Cortex of kidney (tissue), 1 donor: ENCODE data around the gene TAGLN2.
"Not testable (repeated sequence)": the region's sequence is repeated elsewhere in the genome, so short reads cannot be mapped to it uniquely, and the experiment has no call there.

Source experiments
- DNase-seq: peaks from one replicate; lab custom pipeline; 2025; lab: John Stamatoyannopoulos, UW

The TAGLN2 gene

DNA sequence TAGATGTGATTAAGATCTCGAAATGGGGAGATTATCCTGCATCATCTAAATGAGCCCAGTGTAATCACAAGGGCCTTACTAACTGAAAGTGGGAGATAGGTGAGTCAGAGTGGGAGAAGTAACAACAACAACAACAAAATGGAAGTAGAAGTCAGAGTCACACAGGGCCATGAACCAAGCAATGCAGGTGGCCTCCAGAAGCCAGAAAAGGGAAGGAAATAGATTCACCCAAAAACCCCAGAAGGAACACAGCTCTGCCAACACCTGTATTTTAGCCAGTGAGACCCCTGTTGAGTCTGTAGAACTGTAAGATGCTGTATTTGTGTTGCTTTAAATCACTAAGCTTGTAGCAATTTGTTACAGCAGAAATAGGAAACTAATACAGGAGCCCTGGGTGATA, 4.1 kb downstream of the TAGLN2 start:
- DNase-seq, result no peak

DNA sequence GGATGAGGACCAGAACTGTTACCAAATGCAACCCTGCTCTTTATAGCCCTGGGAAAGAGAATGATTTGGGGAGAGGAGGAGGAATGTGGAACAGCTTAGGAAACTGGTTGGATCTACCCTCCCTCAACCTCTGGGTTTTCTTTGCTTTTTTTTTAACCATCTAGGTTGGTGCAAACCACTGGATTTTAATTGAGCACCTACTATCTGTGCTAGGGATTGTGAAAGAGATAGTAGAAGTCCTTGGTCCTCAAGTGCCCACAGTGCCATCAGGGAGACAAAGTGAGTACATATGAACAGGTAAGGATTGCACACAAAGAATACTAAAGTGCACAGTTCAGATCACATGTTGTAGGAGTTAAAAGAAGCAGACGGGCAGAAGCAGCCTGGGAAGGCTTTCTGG, 4.7 kb downstream of the TAGLN2 start:
- no peak for DNase-seq

- no peak for DNase-seq
These were observed 5.1 kb downstream of the TAGLN2 start for GRCh38 chr1:159920202-159920601.

- no peak for DNase-seq
These were observed 6.0 kb downstream of the TAGLN2 start for GRCh38 chr1:159919236-159919865.

DNA sequence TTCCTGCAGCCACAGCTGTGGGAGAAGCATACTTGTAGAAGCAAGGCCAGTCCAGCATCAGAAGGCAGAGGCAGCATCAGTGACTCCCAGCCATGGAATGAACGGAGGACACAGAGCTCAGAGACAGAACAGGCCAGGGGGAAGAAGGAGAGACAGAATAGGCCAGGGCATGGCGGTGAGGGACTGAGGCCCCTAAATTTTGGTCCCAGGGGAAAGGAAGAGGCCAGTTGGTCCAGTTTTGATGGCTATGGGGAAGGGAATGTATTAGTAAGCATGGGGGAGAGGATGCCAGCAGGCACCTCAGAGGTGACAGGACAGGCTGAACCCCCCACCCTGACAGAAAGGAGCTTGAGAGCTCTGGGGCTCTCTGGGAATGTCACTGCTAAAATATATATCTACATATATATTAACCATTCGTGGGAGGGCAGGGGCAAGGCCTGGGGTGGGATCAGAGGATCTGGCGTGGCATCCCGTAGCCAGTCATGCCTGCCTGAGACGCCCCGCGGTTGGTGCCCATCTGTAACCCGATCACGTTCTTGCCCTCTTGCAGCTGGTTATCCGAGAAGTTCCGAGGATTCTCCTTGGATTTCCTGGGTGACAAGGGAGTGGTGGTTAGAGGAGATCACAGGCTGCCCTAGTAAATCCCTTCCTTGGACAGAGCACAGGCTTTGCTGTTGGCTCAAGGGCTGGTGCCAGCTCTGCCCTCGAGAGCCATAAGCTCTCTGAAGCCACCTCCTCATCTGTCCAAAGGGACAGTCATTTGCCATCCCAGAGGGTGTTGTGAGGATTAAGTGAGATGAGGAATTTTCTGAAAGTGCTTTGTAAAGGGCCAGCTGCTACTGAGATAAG, 6.7 kb downstream of the TAGLN2 start:
- DNase-seq, result no peak

GRCh38 chr1:159917533-159918351, 7.6 kb downstream of the TAGLN2 start:
- DNase-seq, result no peak

- no peak for DNase-seq
These were observed 8.9 kb downstream of the TAGLN2 start for GRCh38 chr1:159916242-159917051.

DNA sequence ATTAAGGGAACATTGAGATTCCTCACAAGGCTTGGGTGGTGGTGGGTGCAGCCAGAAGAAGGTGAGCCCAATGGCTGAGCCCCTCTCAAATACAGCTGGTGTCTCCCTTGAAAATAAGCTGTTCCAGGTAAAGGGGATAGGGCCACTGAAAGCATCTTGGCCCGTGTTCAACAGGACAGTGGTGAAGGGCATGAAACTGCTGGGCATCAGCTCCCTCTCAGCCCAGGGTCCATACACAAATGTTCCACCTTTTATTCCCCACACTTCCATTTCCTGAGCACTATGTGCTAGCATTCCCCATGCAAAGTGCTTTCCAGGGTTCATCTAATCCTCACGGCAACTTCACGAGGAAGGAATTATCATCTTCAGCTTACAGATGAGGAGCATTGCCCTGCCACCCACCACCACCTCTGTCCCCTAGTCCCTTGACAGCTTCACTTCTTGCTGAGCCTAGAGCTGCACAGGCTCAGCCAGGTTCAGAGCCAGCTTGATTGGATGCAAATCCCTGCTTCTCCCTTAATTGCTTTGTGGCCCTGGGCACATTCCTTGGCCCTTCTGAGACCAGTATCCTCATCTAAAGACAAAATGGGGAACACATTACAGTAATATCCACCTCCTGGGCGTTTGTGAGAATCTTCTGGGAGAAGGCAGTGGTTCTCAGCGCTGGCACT, 9.6 kb downstream of the TAGLN2 start:
- no peak for DNase-seq

- DNase-seq, result no peak
These were observed 10.9 kb downstream of the TAGLN2 start for GRCh38 chr1:159914252-159915018.

GRCh38 chr1:159913451-159914192, 11.7 kb downstream of the TAGLN2 start:
- no peak for DNase-seq

DNA sequence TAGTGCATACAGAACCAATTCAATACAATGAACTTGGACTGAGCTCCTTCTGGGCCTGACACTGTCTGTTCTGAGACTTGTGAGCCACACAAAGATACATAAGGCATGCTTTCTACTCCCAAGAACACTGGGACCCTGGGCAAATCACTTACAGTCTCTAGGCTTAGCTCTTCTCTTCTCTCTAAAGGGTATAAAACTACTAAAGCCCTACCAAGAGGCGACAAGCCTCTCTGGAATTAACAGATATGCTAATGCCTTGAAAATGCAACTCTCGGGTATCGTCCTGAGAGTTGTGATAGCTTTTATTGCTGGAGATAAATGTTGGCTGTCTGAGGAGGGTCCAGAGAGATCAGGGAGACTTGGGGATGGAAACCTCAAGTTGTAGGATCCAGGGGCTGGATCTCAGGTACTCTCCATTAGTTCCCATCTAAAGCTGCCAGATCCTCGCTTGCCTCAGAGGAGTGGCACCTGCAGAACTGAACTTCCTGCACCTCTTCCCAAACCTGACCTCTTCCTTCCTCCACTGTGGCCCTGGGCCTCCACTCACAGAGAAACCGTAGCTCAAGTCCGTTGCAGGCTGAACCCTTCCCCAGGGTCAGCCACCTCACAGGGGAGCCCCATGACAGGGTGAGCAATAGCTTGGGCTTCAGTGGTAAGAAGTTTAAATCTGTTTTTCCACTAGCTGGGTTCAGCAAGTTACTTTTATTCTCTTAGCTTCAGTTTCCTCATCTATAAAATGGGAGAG, 13.8 kb downstream of the TAGLN2 start:
- DNase-seq, result no peak

- no peak for DNase-seq
These were observed 17.0 kb downstream of the TAGLN2 start for GRCh38 chr1:159908031-159908940.

GRCh38 chr1:159906960-159907359, 18.3 kb downstream of the TAGLN2 start:
- DNase-seq, result no peak

- DNase-seq, result not testable (repeated sequence)
These were observed 21.3 kb downstream of the TAGLN2 start for GRCh38 chr1:159904036-159904435.

DNA sequence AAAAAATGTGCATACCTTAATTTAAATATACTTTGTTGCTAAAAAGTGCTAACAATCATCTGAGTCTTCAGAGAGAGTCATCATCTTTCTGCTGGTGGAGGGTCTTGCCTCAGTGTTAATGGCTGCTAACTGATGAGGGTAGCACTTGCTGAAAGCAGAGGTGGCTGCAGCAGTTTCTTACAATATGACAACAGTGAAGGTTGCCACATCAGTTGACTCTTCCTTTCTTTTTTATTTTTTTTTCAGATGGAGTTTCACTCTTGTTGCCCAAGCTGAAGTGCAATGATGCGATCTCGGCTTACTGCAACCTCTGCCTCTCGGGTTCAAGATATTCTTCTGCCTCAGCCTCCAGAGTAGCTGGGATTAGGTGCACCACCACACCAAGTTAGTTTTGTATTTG, 22.8 kb downstream of the TAGLN2 start:
- DNase-seq, result no peak

DNA sequence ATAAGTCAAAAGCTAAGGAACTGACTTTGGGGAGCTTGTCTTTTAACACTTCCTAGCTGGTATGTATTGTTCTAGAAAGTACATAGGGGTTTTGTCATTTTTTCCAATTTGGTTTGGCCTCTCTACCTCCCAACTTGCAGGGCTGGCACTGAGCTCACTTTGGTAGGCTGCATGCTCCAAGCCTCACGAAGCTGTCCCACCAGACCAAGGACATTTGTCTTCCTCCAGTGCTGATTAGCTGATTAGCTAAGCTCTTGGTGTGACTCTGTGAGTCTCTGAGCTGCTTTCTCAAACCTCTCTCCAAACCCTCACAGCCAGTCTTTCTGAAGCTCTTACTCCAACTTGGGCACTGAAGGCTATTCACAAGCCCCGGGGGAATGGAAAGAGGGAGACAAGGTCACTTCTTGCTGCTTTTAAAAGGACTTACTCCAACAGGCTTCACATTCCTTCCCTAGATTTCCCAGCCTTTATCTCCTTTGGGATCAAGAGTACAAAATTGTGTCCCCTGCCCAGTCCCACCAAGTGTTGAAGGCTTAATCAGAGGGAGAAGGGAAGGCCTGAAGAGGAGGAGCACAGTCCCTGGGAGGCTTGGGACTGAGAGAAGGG, 24.4 kb downstream of the TAGLN2 start:
- no peak for DNase-seq

GRCh38 chr1:159900086-159900680, 25.1 kb downstream of the TAGLN2 start, which contains the start of gene CFAP45:
Gene CFAP45 (minus strand): TSS chr1:159900165. CDS start chr1:159900098, 67 bp downstream.
- DNase-seq, result no peak
